HCT116 (cell line): ENCODE results near the gene CDKN1C. TPM values are rescaled to one million over a fixed set of nuclear protein-coding genes. Genes with fewer than 3 reads are reported as not detected.

Experiments
- ATAC-seq: fragments of 200-7000 bp; cut with Tn5 transposase; 2 replicates; pipeline ENCODE4 v1.9.1; 2020; ENCODE audit warnings: mild to moderate bottlenecking, moderate library complexity
- BruUV-seq: library from RNA; stranded (reverse); fragments of 400-500 nt; replicated peaks from 2 replicates; lab custom pipeline; 2021; lab: Mats Ljungman, UMichigan
- CTCF ChIA-PET: fragments of 300-600 bp; sonication (Branson Sonifier 250); formaldehyde crosslinking; loops from one replicate; lab custom pipeline; 2021; ENCODE audit warnings: antibody characterized with exemption; lab: Charles Lee
- POLR2A ChIA-PET: fragments of 300-600, 350-600 bp; sonication (Branson Sonifier 250); formaldehyde crosslinking; loops from one replicate; lab custom pipeline; 2021; ENCODE audit warnings: antibody characterized with exemption; lab: Charles Lee
- RAD21 ChIA-PET, 2 experiments: fragments of 300-600 bp; sonication (Branson Sonifier 250); formaldehyde crosslinking; loops; one replicate each; lab custom pipeline; 2023; ENCODE audit warnings: low total read pairs in 2 of 2; ENCODE audit not compliant: uncharacterized antibody in 2 of 2, unreplicated experiment in 2 of 2, low non-redundant PET in 1 of 2; lab: Charles Lee
- DNase-seq: peaks from one replicate; pipeline ENCODE4 v3.0.0-alpha.2; 2010; ENCODE audit warnings: low read depth, low spot score
- H2AFZ ChIP-seq: fragments of 200-600 bp; shearing (Covaris generic), sonication (generic); 2 replicates; pipeline ENCODE4 v1.6.1; 2017; ENCODE audit warnings: low read depth, mixed run types, mixed read lengths, antibody characterized with exemption, low read length; ENCODE audit not compliant: poor library complexity, severe bottlenecking
- H3K27ac ChIP-seq: 2 replicates; pipeline ENCODE4 v1.5.1; 2012; ENCODE audit warnings: low read depth, low read length
- H3K27me3 ChIP-seq: fragments of 200-600 bp; sonication (generic); 2 replicates; pipeline ENCODE4 v1.6.1; 2016; ENCODE audit warnings: mixed run types, low read length, mixed read lengths; ENCODE audit not compliant: insufficient read depth
- H3K36me3 ChIP-seq, 2 experiments: fragments of 200-500 bp in 1 of 2; fragments of 200-600 bp in 1 of 2; sonication (Bioruptor generic) in 1 of 2; sonication (generic) in 1 of 2; 2 replicates each; pipeline versions ENCODE4 v1.5.1 to v1.6.1; 2014 to 2016; ENCODE audit warnings: low read length in 2 of 2, inconsistent platforms in 1 of 2, mixed read lengths in 1 of 2, mixed run types in 1 of 2; ENCODE audit not compliant: insufficient read depth in 2 of 2, control insufficient read depth in 1 of 2
- H3K4me1 ChIP-seq, 2 experiments: fragments of 200-600 bp in 1 of 2; sonication (generic) in 1 of 2; 2 replicates each; pipeline versions ENCODE4 v1.5.1 to v1.6.1; 2012 to 2017; ENCODE audit warnings: low read length in 2 of 2, inconsistent platforms in 1 of 2, mild to moderate bottlenecking in 1 of 2, mixed read lengths in 1 of 2, mixed run types in 1 of 2, moderate library complexity in 1 of 2; ENCODE audit not compliant: insufficient read depth in 2 of 2, control insufficient read depth in 1 of 2
- H3K4me2 ChIP-seq: fragments of 200-600 bp; sonication (generic); 2 replicates; pipeline ENCODE4 v1.6.1; 2017; ENCODE audit warnings: mixed run types, low read length, mixed read lengths
- H3K4me3 ChIP-seq, 2 experiments: fragments of 200-600 bp in 1 of 2; sonication (generic) in 1 of 2; replicated peaks in 1 of 2; 2 replicates each; pipeline ENCODE4 v1.5.1; 2011 to 2016; ENCODE audit warnings: low read length in 2 of 2, control low read depth in 1 of 2, low read depth in 1 of 2, mild to moderate bottlenecking in 1 of 2, mixed read lengths in 1 of 2, mixed run types in 1 of 2
- H3K79me2 ChIP-seq: fragments of 200-600 bp; sonication (generic); 2 replicates; pipeline ENCODE4 v1.6.1; 2017; ENCODE audit warnings: mild to moderate bottlenecking, mixed run types, low read length, moderate library complexity, mixed read lengths; ENCODE audit not compliant: insufficient read depth
- H3K9ac ChIP-seq: fragments of 200-600 bp; sonication (generic); 2 replicates; pipeline ENCODE4 v1.6.1; 2016; ENCODE audit warnings: low read length, mixed read lengths
- H3K9me2 ChIP-seq: fragments of 200-600 bp; sonication (generic), shearing (Covaris generic); 2 replicates; pipeline ENCODE4 v1.6.1; 2017; ENCODE audit warnings: mixed run types, mild to moderate bottlenecking, moderate library complexity; ENCODE audit not compliant: insufficient read depth
- H3K9me3 ChIP-seq, 2 experiments: fragments of 200-500 bp in 1 of 2; fragments of 200-600 bp in 1 of 2; sonication (Bioruptor generic) in 1 of 2; sonication (generic) in 1 of 2; 2 replicates each; pipeline ENCODE4 v1.6.1; 2014 to 2017; ENCODE audit warnings: low read length in 2 of 2, mixed read lengths in 2 of 2, inconsistent platforms in 1 of 2, low read depth in 1 of 2, mild to moderate bottlenecking in 1 of 2, mixed run types in 1 of 2, moderate library complexity in 1 of 2; ENCODE audit not compliant: control insufficient read depth in 1 of 2, insufficient read depth in 1 of 2
- H4K20me1 ChIP-seq: fragments of 200-600 bp; sonication (generic), shearing (Covaris generic); 2 replicates; pipeline ENCODE4 v1.6.1; 2017; ENCODE audit warnings: mixed run types, mild to moderate bottlenecking, moderate library complexity; ENCODE audit not compliant: insufficient read depth
- CEBPB ChIP-seq: IDR thresholded peaks from 2 replicates; pipeline ENCODE4 v1.6.1; 2012; ENCODE audit warnings: low read depth
- EZH2phosphoT487 ChIP-seq: fragments of 200-600 bp; IDR thresholded peaks from 2 replicates; pipeline ENCODE4 v1.6.1; 2018; ENCODE audit warnings: antibody characterized with exemption, borderline replicate concordance
- FOSL1 ChIP-seq: IDR thresholded peaks from 2 replicates; pipeline ENCODE4 v1.6.1; 2012; ENCODE audit warnings: low read depth
- JUND ChIP-seq: IDR thresholded peaks from 2 replicates; pipeline ENCODE4 v1.6.1; 2012
- POLR2A ChIP-seq: IDR thresholded peaks from 2 replicates; pipeline ENCODE4 v1.7.0; 2011; ENCODE audit warnings: borderline replicate concordance; ENCODE audit not compliant: insufficient read depth, insufficient read length; ENCODE audit errors: extremely low read depth
- POLR2AphosphoS5 ChIP-seq: IDR thresholded peaks from 2 replicates; pipeline ENCODE4 v1.6.1; 2011; ENCODE audit warnings: mild to moderate bottlenecking, low read depth, low read length, moderate library complexity
- RAD21 ChIP-seq: IDR thresholded peaks from 2 replicates; pipeline ENCODE4 v1.6.1; 2012; ENCODE audit warnings: low read depth, mild to moderate bottlenecking
- SIN3A ChIP-seq: IDR thresholded peaks from 2 replicates; pipeline ENCODE4 v1.6.1; 2012; ENCODE audit warnings: low read depth
- SP1 ChIP-seq: IDR thresholded peaks from 2 replicates; pipeline ENCODE4 v1.6.1; 2012; ENCODE audit warnings: low read depth
- YY1 ChIP-seq: IDR thresholded peaks from 2 replicates; pipeline ENCODE4 v1.6.1; 2011; ENCODE audit warnings: low read length, low read depth, moderate library complexity, mild to moderate bottlenecking; ENCODE audit not compliant: insufficient replicate concordance; ENCODE audit errors: extremely low read depth
- ZFX ChIP-seq: fragments of 450-650 bp; IDR thresholded peaks from 2 replicates; pipeline ENCODE4 v1.6.1; 2017
- ZNF274 ChIP-seq: fragments of 200-500 bp; sonication (Bioruptor generic); IDR thresholded peaks from 2 replicates; pipeline ENCODE4 v1.6.1; 2014; ENCODE audit warnings: mild to moderate bottlenecking, low read depth, low read length, inconsistent platforms
- intact Hi-C: fragments of 100-400 bp; cut with micrococcal nuclease; formaldehyde crosslinking; loops from 2 replicates; pipeline ENCODE4 v1.10.0; 2022
- total RNA-seq: library from RNA; stranded (reverse); gene quantifications from one replicate; pipeline ENCODE4 v1.2.1, GENCODE V29; 2021; ENCODE audit not compliant: unreplicated experiment
- TF ChIP-seq, protein P1 (sequence below): IDR thresholded peaks from 2 replicates; pipeline ENCODE4 v1.6.1; 2011; ENCODE audit warnings: mild to moderate bottlenecking, low read length, moderate library complexity; ENCODE audit not compliant: insufficient replicate concordance; ENCODE audit errors: extremely low read depth

Gene CDKN1C
- total RNA-seq, 1 experiment from 2014 or later: 24.0 TPM

DNA sequence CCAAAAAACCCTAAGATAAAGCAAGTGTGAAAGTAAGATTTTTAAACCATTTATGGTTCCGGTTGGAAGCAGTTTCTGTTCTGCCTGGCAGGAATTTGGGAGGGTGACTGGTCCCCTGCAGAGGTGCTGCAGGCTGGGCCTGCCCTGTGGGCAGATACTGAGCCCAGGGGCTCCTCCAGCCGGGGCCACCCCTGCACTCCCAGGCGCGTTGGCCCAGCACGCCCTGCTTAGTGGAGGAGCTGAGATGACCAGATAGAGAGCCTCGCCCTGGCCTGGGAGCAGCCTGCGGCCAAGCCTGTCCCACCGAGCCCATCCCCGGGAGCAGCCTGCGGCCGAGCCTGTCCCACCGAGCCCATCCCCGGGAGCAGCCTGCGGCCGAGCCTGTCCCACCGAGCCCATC, 35.7 kb upstream of the CDKN1C start:
- Histone ChIP-seq H3K36me3 (no peaks in the 10 kb centered on the region), H2AFZ (no peak overlapping the region), H3K27me3 (no peaks in the 10 kb centered on the region), H3K9me2 (no peaks in the 10 kb centered on the region), H4K20me1 (no peaks in the 10 kb centered on the region), H3K79me2 (peaks cover 1% of the 10 kb centered on the region; the same call in 1 of the 2 replicates), H3K27ac (no peak overlapping the region), H3K4me1 (peaks cover 11 to 21% of the 10 kb centered on the region in 2 experiments), H3K4me2 (no peak overlapping the region), H3K9me3 (no peaks in the 10 kb centered on the region), H3K4me3 (no peak overlapping the region), H3K9ac (no peak overlapping the region)
- no TSS peak for BruUV-seq
- TF ChIP-seq EZH2phosphoT487 (no peak), FOSL1 (no peak), SIN3A (no peak), ZFX (no peak), POLR2A (no peak), SP1 (no peak), CEBPB (no peak), POLR2AphosphoS5 (no peak), JUND (no peak), YY1 (no peak), RAD21 (no peak), ZNF274 (no peak)
- TF ChIP-seq, protein P1, sequence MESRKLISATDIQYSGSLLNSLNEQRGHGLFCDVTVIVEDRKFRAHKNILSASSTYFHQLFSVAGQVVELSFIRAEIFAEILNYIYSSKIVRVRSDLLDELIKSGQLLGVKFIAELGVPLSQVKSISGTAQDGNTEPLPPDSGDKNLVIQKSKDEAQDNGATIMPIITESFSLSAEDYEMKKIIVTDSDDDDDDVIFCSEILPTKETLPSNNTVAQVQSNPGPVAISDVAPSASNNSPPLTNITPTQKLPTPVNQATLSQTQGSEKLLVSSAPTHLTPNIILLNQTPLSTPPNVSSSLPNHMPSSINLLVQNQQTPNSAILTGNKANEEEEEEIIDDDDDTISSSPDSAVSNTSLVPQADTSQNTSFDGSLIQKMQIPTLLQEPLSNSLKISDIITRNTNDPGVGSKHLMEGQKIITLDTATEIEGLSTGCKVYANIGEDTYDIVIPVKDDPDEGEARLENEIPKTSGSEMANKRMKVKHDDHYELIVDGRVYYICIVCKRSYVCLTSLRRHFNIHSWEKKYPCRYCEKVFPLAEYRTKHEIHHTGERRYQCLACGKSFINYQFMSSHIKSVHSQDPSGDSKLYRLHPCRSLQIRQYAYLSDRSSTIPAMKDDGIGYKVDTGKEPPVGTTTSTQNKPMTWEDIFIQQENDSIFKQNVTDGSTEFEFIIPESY: no peak
- POLR2A ChIA-PET: interaction anchor here (4.0 kb wide), 1 partner anchor 8 kb away, joined by 19 read pairs; the partner anchor contains the start of gene PHLDA2
- ATAC-seq (no peak), DNase-seq (no peak)
- intact Hi-C loops: no loop called here
- RAD21 ChIA-PET: no interaction called here
- CTCF ChIA-PET: no interaction called here
